Measurements from ENCODE around the gene C1orf167.

Gene C1orf167

GRCh38 chr1:11835441-11836225 lies 73.6 kb downstream of the C1orf167 start:
- DNase-seq (ENCODE audit: low read depth): no peak

GRCh38 chr1:11836955-11837766 lies 75.2 kb downstream of the C1orf167 start:
- DNase-seq (ENCODE audit: low read depth): no peak

- no peak for DNase-seq (ENCODE audit: low read depth)
These were observed 75.9 kb downstream of the C1orf167 start for GRCh38 chr1:11837767-11838348.

GRCh38 chr1:11838349-11839272 lies 76.6 kb downstream of the C1orf167 start:
- peak; percentile 48 for DNase-seq (ENCODE audit: low read depth)

Data from activated T-helper 9 cell treated with anti-CD3 and anti-CD28 coated beads, Interleukin-2, amount 50 U/mL, for 16 hours (primary cell).